NCI-H774 (cell line): ENCODE results near the gene NAT16.
"Not testable (repeated sequence)": the region's sequence is repeated elsewhere in the genome, so short reads cannot be mapped to it uniquely, and the experiment has no call there.

Experiments used
- DNase-seq: peaks from one replicate; lab custom pipeline; 2025; lab: John Stamatoyannopoulos, UW

The NAT16 gene

DNA sequence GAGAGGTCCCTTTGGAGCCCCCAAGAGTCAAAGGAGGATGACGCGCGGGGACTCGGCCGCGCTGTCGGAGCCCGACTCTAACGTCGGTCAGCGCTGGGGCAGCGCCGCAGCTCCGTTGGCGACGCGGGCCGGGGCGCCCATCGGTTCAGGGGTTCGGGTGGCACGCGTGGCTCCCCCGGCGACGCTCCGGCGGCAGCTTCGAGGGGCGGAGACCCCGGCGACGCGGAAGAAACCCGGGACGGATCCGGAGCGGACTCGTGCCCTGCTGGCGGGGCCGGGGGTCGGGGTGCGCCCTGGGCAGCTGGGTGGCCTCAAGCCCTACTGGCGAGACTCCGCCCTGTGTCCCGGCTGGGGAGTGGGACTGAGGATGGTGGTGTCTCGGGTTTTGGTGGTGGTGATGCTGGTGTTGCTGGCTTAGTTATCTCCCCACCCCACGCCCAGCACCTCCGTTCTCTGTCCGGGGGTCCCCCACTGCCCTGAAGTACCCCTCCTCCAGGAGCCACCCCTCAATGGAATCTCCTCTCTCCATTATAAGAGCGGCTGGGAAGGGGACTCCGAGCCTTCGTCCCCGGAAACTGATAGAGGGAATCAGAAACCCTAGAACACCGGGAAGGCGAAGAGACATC, at the start of gene NAT16:
Gene NAT16, minus strand, starts transcription at position 164 of the 626 bp plus-strand sequence. CDS start 5,486 bp downstream, outside the sequence.
- DNase-seq, result no peak

DNA sequence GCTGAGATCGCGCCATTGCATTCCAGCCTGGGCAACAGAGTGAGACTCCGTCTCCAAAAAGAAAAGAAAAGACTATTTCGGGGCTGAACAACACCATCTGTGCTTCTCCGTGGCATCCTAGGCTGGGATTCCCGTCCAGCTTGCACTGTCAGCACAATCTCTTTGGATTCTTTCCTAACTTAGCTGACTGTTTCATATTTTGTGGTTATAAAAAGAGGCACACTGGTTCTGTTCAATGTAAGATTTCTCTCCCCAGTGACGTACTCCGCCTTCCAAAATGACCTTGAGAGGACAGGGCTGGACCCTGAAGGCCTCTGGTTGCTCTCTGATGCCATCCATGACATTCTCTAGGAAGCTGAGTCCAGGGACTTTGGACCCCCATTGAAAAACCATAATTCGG, 46.6 kb upstream of the NAT16 start:
- no peak for DNase-seq

DNA sequence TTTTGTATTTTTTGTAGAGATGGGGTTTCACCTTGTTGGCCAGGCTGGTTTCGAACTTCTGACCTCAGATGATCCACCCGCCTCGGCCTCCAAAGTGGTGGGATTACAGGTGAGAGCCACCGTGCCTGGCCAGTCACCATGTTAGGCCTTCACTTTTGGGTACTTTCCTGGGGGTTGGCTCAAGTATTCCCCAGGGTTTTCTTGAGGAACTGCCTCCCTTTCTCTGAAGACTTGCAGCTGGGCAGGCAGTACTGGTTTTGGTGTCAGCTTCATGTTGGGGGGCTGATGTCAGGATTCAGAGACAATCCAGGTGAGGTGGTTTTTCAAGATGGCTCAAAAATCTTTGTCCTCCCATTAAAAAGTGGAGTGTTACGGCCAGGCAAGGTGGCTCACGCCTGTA, 45.6 kb upstream of the NAT16 start:
- DNase-seq, result no peak

DNA sequence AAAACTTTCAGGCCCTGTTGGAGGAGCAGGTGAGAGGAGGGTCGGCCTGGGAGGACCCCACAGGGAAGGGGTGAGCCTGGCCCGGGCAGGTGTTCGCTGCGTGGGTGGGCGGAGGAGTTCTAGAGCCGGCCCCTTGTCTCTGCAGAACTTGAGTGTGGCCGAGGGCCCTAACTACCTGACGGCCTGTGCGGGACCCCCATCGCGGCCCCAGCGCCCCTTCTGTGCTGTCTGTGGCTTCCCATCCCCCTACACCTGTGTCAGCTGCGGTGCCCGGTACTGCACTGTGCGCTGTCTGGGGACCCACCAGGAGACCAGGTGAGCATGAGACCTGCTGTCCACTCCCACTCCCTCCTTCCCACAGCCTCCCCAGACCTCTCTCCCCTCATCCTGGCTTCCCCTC, 43.4 kb upstream of the NAT16 start:
- DNase-seq, result no peak

DNA sequence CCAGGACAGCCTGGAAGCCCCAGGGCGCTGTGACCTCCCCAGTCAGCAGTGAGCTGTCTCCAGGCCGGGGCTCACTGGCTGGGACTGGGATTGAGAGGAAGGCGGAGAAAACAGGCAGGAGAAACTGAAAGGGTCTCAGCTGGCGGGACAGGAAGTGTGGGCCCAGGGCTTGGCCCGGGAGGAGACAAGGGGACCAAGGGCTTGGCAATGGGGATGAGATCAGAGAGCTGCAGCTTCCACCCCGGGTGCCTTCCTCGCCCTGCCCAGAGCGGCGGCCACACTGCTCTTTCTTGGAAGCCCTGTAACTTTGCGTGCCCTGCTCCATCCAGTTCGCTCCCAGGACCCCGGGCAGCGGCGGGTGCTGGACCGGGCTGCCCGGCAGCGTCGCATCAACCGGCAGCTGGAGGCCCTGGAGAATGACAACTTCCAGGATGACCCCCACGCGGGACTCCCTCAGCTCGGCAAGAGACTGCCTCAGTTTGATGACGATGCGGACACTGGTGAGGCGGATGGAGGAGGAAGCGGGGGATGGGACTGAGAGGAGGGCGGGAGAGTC, 42.3 kb upstream of the NAT16 start:
- no peak for DNase-seq

DNA sequence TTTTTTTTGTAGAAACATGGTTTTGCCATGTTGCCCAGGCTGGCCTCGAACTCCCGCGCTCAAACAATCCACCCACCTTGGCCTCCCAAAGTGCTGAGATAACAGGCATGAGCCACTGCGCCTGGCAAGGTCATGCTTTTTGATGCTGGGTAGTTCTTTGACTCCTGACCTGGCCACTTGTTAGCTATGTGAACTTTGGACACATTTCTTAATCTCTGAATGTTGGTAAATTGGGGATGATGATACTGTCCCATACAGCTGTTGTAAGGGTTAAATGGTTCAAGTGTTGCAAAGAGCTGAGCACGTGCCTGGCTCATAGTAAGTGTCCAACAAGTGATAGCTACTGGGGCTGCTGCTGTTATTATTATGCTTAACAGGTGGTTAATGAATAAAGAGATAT, 40.2 kb upstream of the NAT16 start:
- DNase-seq, result no peak

DNA sequence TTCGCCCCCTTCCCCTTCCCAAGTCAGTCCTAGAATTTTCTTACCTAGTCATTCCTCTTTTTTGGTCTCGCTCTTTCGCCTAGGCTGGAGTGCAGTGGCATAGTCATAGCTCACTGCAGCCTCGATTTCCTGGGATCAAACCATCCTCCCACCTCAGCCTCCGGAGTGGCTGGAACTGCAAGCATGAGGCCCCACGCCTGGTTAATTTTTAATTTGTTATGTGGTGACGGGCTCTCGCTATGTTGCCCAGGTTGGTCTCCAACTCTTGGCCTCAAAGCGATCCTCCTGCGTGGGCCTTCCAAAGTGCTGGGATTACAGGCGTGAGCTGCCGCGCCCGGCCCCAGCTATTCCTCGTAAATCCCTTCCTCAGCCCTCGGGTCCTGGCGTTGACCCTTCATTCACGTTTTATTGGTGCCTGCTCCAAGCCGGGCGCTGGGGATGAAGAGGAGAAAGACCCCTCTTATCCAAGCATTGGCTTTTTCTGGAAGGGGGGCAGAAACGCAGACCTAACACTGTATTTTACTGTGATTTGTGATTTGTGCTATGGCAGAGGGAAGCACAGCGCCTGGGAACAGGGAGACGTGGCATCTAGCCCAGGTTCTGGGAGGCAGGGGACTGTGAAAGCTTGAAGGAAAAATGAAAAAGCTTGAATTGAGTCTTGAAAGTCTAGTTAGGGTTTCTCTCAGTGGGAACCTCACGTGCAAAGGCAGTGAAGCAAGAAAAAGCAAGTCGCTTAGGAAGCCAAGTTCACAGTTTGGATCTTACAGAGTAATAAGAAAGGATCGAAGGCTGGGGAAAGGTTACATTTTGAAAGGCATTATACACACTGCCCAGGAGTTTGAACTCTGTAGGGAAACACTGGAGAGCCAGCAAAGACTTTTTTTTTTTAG, 38.4 kb upstream of the NAT16 start:
- no peak for DNase-seq

DNA sequence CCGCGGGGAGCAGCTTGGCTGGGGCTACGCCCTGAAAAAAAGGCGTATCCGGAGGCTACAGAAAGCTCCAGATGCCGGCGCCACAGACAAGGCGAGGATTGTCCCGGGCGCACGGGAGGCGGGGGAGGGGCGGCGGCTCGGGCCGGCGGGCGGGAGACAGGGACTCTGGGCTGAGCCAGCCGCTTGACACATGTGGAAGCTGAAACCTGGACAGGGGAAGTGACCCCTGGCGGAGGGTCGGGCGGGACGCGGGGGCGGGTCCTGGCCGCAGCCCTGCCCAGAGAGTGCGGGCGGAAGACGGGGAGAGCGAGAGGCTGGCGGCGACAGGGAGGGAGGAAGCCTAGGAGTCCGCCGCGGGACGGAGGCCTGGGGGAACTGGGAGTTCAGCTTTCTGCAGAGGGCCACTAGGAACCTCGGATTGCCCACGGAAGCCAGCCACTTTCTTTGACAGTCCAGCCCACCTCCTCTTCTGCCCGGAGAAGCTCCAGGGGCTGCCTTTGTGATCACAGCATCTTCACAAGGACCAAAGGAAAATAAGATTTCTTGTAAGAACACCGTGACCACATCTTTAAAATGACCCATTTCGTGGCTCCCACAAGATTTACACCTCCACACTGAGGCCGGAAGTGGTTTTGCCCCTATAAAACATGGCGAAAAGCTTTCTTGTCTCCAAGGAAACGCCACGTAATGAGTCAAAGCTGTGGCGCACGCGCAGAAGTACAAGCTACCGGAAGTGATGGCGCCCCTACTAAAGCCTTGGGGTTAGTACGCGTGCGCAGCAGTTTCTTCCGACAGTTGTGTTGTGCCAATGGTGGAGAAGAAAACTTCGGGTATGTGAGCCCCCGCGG, 37.5 kb upstream of the NAT16 start, which contains the start of the genes PLOD3 and ZNHIT1:
Gene PLOD3, minus strand, starts transcription at position 194 of the 848 bp plus-strand sequence. CDS start 307 bp downstream, outside the sequence.
Gene ZNHIT1, plus strand, starts transcription at position 778 of the 848 bp plus-strand sequence. Its CDS starts 31 bp downstream, at position 809.
- peak; percentile 95 for DNase-seq

DNA sequence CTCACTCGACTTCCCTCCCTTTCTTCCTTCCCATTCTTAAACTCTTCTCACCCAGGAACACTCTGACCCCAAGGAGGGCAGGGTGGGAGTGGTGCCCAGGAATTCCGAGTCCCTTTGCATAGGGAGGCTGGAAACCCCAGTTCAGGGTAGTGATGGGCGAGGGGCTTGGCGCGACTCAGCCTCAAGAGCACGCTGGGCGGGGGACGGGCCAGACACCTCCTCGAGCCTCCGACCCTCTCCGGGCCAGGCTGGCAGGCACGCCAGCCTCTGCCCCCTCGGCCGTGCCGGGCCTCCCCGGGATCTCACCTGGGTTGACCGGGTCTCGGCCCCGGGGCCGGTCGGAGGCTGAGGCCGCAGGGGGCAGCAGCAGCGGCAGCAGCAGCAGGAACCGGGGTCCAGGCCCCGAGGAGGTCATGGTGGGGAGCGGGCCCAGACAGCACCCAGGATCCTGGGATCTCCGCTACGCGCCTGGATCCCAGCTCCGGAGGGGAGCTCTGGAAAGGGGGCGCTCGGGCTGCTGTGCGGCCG, 36.8 kb upstream of the NAT16 start:
- DNase-seq, result no peak

DNA sequence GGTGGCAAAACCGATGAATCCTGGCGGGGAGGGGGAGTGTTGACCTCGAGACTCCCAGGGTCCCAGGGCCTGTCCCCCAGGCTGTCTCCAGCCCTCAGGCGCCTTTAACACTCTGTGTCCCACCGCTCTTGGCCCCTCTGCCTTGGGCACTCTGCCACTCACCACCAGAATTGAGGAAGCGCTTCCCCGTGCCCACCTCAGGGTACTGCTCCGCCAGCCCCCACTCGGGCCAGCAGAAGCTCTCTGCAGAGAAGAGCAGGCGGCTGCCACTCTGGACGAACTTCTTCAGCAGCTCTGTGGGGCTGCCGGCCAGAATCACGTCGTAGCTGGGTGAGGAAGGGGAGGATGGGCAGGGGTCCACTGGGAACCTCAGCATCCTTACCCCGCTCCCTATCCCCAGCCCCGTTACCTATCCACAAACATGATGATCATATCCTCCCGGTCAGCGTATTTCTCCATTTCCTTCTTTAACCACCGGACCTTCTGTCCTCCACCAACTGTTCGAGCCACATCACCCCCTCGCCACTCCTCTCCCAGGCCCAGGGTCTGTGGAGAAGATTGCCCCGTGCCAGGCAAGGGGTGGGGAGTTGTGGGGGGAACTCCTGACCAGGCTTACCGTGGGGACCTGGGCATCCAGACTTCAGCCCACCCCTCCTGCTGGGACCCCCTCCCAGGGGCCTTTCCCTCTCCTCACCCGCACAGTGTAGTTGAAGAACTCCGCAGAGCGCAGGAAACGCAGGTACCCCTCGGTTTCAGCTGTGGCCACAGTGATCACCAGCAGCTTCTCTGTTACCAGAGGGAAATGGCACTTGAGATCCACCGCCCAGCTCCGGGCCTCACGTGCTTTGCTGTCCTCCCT, 36.1 kb upstream of the NAT16 start:
- no peak for DNase-seq

DNA sequence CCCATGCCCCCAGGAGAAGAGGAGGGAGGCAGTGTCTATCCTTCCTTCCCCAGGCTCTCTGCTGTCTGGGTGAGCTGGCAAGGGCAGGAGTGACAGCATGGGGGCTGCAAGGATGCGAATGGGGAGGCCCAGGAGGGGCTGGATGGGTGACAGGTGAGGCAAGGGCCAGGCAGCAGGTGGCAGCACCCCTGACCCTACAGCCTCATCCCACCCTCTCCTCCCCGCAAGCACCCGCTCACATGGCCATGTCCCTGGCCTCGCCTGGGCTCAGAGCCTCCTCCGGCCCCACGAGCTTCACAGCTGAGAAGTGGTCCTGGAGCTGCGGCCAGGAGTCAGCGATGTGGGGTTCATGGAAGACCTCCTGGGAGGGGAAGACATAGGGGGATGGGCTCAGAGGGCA, 31.9 kb upstream of the NAT16 start:
- no peak for DNase-seq

DNA sequence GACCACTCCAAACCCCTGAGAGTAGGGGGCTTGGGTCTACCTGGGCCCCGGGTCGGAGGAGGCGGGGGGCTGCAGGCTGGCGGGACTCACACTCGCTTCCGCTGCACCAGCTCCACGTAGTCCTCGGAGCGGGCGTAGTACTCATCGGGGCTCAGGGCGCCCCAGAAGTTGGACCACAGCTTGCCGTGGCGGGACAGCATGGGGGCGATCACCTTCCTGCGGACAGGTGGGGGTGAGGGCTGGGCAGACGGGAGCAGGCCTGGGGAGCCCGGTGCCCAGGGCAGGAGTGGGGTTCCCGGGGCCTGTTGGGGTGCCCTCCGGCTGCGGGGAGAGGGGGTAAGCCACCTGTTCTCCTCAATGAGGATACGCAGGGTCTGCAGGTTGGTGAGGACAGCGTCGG, 31.4 kb upstream of the NAT16 start:
- DNase-seq, result no peak

DNA sequence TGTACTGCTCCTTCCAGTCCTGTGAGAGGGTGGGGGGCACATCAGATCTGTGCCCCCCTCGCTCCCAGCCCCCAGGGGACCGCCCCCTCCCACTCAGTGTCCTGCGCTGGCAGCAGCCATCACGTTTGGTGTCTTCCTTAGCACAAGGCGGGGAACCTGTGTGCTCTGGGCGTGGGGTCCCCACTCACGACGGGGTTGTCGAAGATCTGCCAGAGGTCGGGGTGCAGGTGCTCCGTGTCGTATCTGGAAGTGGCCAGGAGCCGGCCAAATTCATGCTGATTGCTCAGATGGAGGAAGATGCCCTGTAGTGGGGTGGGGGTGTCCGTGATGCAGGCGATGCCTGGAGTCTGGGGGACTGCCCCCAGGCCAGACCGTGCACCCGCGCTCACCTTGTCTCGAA, 30.1 kb upstream of the NAT16 start:
- no peak for DNase-seq

DNA sequence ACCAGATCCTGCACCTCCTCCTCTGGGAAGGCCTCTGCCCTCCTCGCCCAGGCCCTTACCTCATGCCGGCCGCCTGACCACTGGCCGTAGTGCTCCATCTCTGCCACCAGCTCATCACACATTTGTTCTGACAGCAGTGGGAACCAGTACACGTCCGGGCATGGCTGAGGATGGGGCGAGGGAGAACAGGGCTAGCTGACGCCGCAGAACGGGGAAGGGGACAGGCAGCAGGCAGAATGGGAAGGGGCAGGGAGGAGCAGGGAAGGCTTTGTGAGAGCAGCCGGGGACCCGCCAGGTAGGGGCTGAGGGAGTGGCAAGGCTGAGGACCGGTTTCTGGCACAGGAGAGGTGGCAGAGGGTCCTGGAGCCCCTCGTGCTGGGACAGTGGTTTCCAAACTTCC, 28.7 kb upstream of the NAT16 start:
- no peak for DNase-seq

DNA sequence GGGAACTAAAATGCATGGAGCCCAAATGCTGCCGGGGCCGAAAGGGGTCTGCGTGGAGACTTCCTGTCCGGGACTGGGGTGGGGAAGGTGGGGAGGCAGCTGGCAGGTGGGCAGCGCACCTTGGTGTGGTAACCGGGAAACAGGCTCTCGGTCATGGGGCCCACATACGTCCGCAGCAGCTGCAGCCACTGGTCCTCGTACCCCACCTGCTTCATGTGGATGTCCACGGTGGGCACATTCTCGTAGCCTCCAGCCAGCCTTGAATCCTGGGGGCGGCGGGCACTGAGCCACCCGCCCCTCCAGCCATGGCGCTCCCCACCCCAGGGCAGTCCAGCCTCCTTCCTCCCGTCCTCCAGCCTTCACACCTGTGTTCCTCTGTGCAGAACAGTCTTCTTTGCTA, 27.4 kb upstream of the NAT16 start:
- no peak for DNase-seq

DNA sequence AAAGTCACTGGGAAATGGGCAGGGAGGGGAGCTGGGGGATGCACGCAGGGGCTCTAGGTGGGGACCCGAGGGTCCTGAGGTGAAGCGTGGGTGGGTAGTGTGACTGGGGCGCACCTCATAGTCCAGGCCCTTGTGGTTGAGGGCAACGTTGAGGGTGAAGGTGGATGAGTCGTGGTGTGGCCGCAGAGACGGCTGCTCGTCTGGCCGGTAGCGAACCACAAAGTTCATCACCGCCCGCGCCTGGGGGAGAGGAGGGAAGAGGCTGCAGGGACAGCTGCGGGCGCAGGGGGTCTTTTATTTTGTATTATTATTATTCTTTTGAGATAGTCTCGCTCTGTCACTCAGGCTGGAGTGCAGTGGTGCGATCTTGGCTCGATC, 26.6 kb upstream of the NAT16 start:
- no peak for DNase-seq

DNA sequence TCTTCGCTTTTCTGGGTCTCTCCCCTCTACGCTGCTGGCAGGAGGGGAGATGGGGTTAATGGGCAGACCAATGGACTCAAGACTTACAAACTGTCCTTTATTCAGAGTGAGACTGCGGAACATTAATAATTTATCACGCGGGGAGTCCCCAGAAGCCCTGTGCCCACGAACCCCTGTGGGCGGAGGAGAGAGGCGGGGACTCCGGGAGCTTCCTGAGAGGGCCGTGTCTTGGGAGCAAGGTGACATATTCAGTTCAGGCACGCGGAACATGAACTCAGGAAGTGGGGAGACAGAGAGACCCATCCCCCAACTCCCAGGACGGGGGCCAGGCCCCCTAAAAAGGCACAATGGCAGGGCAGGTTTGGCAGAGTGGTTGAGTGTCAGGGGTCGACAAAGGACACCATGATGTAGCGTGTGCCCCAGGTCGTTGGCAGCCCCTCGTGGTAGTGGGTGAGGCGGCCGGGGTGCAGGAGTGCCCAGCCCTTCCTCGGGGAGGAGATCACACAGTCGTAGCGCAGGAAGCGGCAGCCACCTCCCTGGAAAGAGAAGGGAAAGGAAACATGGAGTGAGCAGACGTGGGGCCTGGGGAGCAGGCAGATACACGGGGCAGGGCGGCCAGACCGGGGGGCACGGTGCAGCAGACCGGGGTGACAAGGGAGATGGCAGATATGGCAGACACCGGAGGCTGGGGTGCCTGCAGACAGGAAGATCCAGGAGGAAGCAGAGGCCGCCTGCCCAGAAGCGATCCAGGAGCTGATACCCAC, 26.0 kb upstream of the NAT16 start:
- DNase-seq, result no peak

DNA sequence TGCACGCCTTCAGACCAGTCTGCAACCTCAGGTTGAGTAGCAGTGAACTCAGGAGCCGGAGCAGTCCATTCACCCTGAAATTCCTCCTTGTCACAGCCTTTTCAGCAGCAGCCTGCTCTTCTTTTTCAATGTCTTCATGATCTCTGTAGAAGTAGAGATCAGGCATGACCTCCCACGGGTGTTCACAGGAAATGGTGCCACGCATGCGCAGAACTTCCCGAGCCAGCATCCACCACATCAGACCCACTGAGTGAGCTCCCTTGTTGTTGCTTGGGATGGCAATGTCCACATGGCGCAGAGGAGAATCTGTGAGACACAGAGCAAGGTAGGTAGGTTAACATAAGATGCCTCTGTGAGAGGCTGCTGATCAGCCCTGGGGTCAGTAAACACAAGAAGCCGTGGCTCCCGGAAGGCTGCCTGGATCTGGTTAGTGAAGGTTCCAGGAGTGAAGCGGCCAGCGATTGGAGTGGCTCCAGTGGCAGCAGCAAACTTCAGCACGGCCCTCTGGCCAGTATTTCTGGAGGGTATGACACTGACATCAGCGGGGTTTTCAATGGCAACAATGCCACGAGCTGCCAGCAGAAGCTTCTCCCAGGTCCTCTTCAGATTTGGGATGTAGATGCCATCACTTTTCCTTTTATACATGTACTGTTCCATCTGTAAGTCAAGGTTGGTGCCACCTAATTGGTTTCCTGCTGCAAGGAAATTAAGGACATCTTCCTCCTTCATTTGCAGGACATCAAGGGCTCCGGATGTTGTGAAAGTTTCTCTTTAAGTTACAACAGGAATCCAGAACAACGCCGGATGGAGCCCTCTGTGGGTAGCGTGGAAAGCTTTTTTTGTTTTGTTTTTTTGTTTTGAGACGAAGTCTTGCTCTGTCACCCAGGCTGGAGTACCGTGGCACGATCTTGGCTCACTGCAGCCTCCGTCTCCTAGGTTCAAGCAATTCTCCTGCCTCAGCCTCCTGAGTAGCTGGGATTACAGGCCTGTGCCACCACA, 23.9 kb upstream of the NAT16 start:
- not testable (repeated sequence) for DNase-seq

DNA sequence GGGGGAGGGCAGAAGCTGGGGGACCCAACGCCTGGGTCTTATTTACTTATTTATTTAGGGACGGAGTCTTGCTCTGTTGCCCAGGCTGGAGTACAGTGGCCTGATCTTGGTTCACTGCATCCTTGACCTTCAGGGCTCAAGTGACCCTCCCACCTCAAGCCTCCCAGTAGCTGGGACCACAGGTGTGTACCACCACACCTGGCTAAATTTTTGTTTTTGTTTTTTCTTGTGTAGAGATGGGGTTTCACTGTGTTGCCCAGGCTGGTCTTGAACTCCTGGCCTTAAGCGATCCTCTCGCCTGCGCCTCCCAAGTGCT, 22.5 kb upstream of the NAT16 start:
- no peak for DNase-seq
